Keratinocyte (primary cell): ENCODE results near the gene ALK. TPM values are rescaled to one million over a fixed set of nuclear protein-coding genes. Genes with fewer than 3 reads are reported as not detected.

Experiments used
- DNase-seq: peaks from one replicate; pipeline ENCODE4 v3.0.0-alpha.2; 2011; ENCODE audit warnings: low read depth, missing footprints, low spot score
- FAIRE-seq: peaks from 2 replicates; lab custom pipeline; 2011; peaks lifted over from hg19 to GRCh38; lab: Jason Lieb, UNC
- H2AFZ ChIP-seq: 2 replicates; pipeline ENCODE4 v1.6.0; 2012; ENCODE audit warnings: low read length, control low read depth, inconsistent platforms; ENCODE audit not compliant: control insufficient read depth
- H3K27ac ChIP-seq: 2 replicates; pipeline ENCODE4 v1.5.1; 2011; ENCODE audit warnings: low read length; ENCODE audit not compliant: control insufficient read depth, insufficient read depth
- H3K27me3 ChIP-seq: 3 replicates; pipeline ENCODE4 v1.6.0; 2011; ENCODE audit warnings: low read length; ENCODE audit not compliant: control insufficient read depth, insufficient read depth; ENCODE audit errors: extremely low read depth
- H3K36me3 ChIP-seq, 2 experiments: 2 replicates in 1 of 2; 3 replicates in 1 of 2; pipeline ENCODE4 v1.5.1; 2011; ENCODE audit warnings: low read length in 2 of 2, mild to moderate bottlenecking in 1 of 2; ENCODE audit not compliant: control insufficient read depth in 2 of 2, insufficient read depth in 2 of 2; ENCODE audit errors: extremely low read depth in 1 of 2
- H3K4me1 ChIP-seq: 3 replicates; pipeline ENCODE4 v1.5.1; 2011; ENCODE audit warnings: low read length; ENCODE audit not compliant: control insufficient read depth, insufficient read depth; ENCODE audit errors: extremely low read depth
- H3K4me2 ChIP-seq: 3 replicates; pipeline ENCODE4 v1.6.0; 2011; ENCODE audit warnings: low read depth, low read length; ENCODE audit not compliant: control insufficient read depth, insufficient read depth; ENCODE audit errors: extremely low read depth
- H3K4me3 ChIP-seq, 3 experiments: fragments of 200-600 bp in 1 of 3; sonication (generic) in 1 of 3; 2 replicates in 2 of 3; 3 replicates in 1 of 3; pipeline ENCODE4 v1.5.1; 2011 to 2016; ENCODE audit warnings: low read length in 3 of 3, mild to moderate bottlenecking in 3 of 3, control low read depth in 2 of 3, inconsistent platforms in 1 of 3, low read depth in 1 of 3, mixed read lengths in 1 of 3, mixed run types in 1 of 3, moderate library complexity in 1 of 3; ENCODE audit not compliant: control insufficient read depth in 2 of 3, insufficient read depth in 2 of 3; ENCODE audit errors: extremely low read depth in 1 of 3
- H3K79me2 ChIP-seq: 2 replicates; pipeline ENCODE4 v1.6.0; 2012; ENCODE audit warnings: low read length; ENCODE audit not compliant: control insufficient read depth, insufficient read depth
- H3K9ac ChIP-seq: 3 replicates; pipeline ENCODE4 v1.6.0; 2011; ENCODE audit warnings: low read length; ENCODE audit not compliant: control insufficient read depth, insufficient read depth; ENCODE audit errors: extremely low read depth
- H3K9me1 ChIP-seq: 3 replicates; pipeline ENCODE4 v1.6.0; 2011; ENCODE audit warnings: low read length; ENCODE audit not compliant: control insufficient read depth, insufficient read depth; ENCODE audit errors: extremely low read depth
- H3K9me3 ChIP-seq: 2 replicates; pipeline ENCODE4 v1.5.1; 2012; ENCODE audit warnings: low read depth, low read length; ENCODE audit not compliant: control insufficient read depth
- H4K20me1 ChIP-seq: 3 replicates; pipeline ENCODE4 v1.6.0; 2011; ENCODE audit warnings: low read length; ENCODE audit not compliant: control insufficient read depth, insufficient read depth; ENCODE audit errors: extremely low read depth
- CTCF ChIP-seq, 3 experiments: IDR thresholded peaks in 1 of 3; conservative IDR thresholded peaks in 1 of 3; optimal IDR thresholded peaks in 1 of 3; 2 replicates in 2 of 3; 3 replicates in 1 of 3; pipeline versions ENCODE3 to v1.5.1; 2011; ENCODE audit warnings: low read length in 3 of 3, mild to moderate bottlenecking in 3 of 3, moderate library complexity in 2 of 3, control low read depth in 1 of 3, inconsistent platforms in 1 of 3; ENCODE audit not compliant: insufficient read depth in 2 of 3; ENCODE audit errors: extremely low read depth in 1 of 3
- EZH2 ChIP-seq: IDR thresholded peaks from one replicate; pipeline ENCODE4 v1.6.1; 2012; ENCODE audit warnings: inconsistent platforms, mild to moderate bottlenecking, low read length, moderate library complexity
- dilution Hi-C: fragments of 300-500 bp; cut with MboI; formaldehyde crosslinking; loops from one replicate; pipeline ENCODE4 v1.7.0; 2020; ENCODE audit warnings: low sequenced_read_pairs; ENCODE audit not compliant: extremely low pct_ligation_motif_present
- polyA plus RNA-seq, 5 experiments: library from polyadenylated mRNA; depleted of rRNA in 3 of 5; stranded (reverse) in 3 of 5; stranded (forward) in 1 of 5; unstranded in 1 of 5; fragments of >200 nt; gene quantifications; 1 replicate in 1 of 5; 2 replicates in 3 of 5; 3 replicates in 1 of 5; pipeline versions ENCODE4 v1.2.1 to v1.2.3, GENCODE V29; 2011 to 2012; ENCODE audit warnings: missing spikeins in 2 of 5, low read depth in 1 of 5, low replicate concordance in 1 of 5

The ALK gene
- polyA plus RNA-seq, 1 donor (not counting 4 experiments of a cell fraction or from before 2014, with no cell fraction given), result not detected

GRCh38 chr2:29481313-29481712 is 440.1 kb downstream of the ALK start:
- Histone ChIP-seq H3K4me1 (no peaks in the 10 kb centered on the region), H3K9ac (no peak overlapping the region), H3K27ac (no peak overlapping the region), H3K27me3 (peaks cover 6% of the 10 kb centered on the region), H3K9me1 (no peaks in the 10 kb centered on the region), H3K4me3 (no peak overlapping the region), H3K36me3 (no peaks in the 10 kb centered on the region), H4K20me1 (no peaks in the 10 kb centered on the region), H3K9me3 (no peaks in the 10 kb centered on the region), H3K4me2 (no peak overlapping the region), H2AFZ (no peak overlapping the region), H3K79me2 (no peaks in the 10 kb centered on the region)
- FAIRE-seq (no peak), DNase-seq (no peak)
- TF ChIP-seq CTCF (optimal IDR thresholded peaks at IDR 0.05 in 1 of 3, IDR thresholded peaks at IDR 0.05 in 1 of 3, conservative IDR thresholded peaks at IDR 0.05 in 1 of 3; ENCODE audit: extremely low read depth in 1 of 3, insufficient read depth in 2 of 3, low read length in 3 of 3), result no peak
- TF ChIP-seq EZH2, result no peak
- dilution Hi-C loops, result no loop called here

GRCh38 chr2:29480426-29480825 is 441.0 kb downstream of the ALK start:
- no peak overlapping the region for H3K27ac ChIP-seq
- H3K4me1 ChIP-seq, result no peaks in the 10 kb centered on the region
- no peak for DNase-seq
- dilution Hi-C loops, result no loop called here
- peaks cover 6% of the 10 kb centered on the region for H3K27me3 ChIP-seq
- no peak overlapping the region for H3K9ac ChIP-seq
- no peaks in the 10 kb centered on the region for H4K20me1 ChIP-seq
- no peak overlapping the region for H3K4me2 ChIP-seq
- no peaks in the 10 kb centered on the region for H3K36me3 ChIP-seq
- FAIRE-seq, result no peak
- no peak overlapping the region for H3K4me3 ChIP-seq
- no peaks in the 10 kb centered on the region for H3K9me3 ChIP-seq
- TF ChIP-seq CTCF (optimal IDR thresholded peaks at IDR 0.05 in 1 of 3, IDR thresholded peaks at IDR 0.05 in 1 of 3, conservative IDR thresholded peaks at IDR 0.05 in 1 of 3; ENCODE audit: extremely low read depth in 1 of 3, insufficient read depth in 2 of 3, low read length in 3 of 3), result no peak
- H3K79me2 ChIP-seq, result no peaks in the 10 kb centered on the region
- H3K9me1 ChIP-seq, result no peaks in the 10 kb centered on the region
- H2AFZ ChIP-seq, result no peak overlapping the region
